Heart right ventricle (tissue), 16 donors: Measurements from ENCODE around the gene ZC3H12D. TPM values are rescaled to one million over a fixed set of nuclear protein-coding genes. Genes with fewer than 3 reads are reported as not detected.

Experiments used
- ATAC-seq, 8 donors: fragments of 200-7000 bp; cut with Tn5 transposase; one replicate each; pipeline ENCODE4 v1.9.1; 2020; ENCODE audit warnings: mild to moderate bottlenecking in 8 of 8, moderate library complexity in 8 of 8, moderate number of reproducible peaks in 1 of 8
- DNase-seq, 2 donors: peaks; one replicate each; pipeline ENCODE4 v3.0.0-alpha.2; 2020
- H3K27ac ChIP-seq, 10 donors: fragments of 200-600 bp; sonication (generic) in 2 of 10; one replicate each; pipeline versions ENCODE4 v1.5.0 to v1.8.0; 2020 to 2022; ENCODE audit warnings: mild to moderate bottlenecking in 3 of 10
- H3K27me3 ChIP-seq, 7 donors: fragments of 200-600 bp; one replicate each; pipeline ENCODE4 v1.8.0; 2021 to 2022; ENCODE audit warnings: mild to moderate bottlenecking in 2 of 7
- H3K36me3 ChIP-seq, 9 donors: fragments of 200-600 bp; sonication (generic) in 1 of 9; one replicate each; pipeline versions ENCODE4 v1.5.0 to v1.8.0; 2020 to 2022; ENCODE audit warnings: mild to moderate bottlenecking in 2 of 9
- H3K4me1 ChIP-seq, 9 donors: fragments of 200-600 bp; sonication (generic) in 1 of 9; one replicate each; pipeline versions ENCODE4 v1.5.0 to v1.8.0; 2020 to 2022; ENCODE audit warnings: mild to moderate bottlenecking in 4 of 9
- H3K4me3 ChIP-seq, 10 donors: fragments of 200-600 bp; sonication (generic) in 2 of 10; one replicate each; pipeline versions ENCODE4 v1.5.0 to v1.8.0; 2020 to 2022; ENCODE audit warnings: mild to moderate bottlenecking in 7 of 10, moderate library complexity in 2 of 10
- H3K9me3 ChIP-seq, 11 donors: fragments of 200-600 bp in 10 of 11; sonication (generic) in 2 of 11; one replicate each; pipeline versions ENCODE4 v1.5.0 to v1.8.0; 2013 to 2022; ENCODE audit warnings: mild to moderate bottlenecking in 2 of 11, control low read depth in 1 of 11, moderate library complexity in 1 of 11
- CTCF ChIP-seq, 9 donors: fragments of 200-600 bp; sonication (generic) in 2 of 9; IDR thresholded peaks; one replicate each; pipeline versions ENCODE4 v1.5.0 to v1.8.0; 2021 to 2022; ENCODE audit warnings: antibody characterized with exemption in 9 of 9, mild to moderate bottlenecking in 5 of 9, moderate library complexity in 1 of 9
- WGBS, 2 donors: extraction: QIAGEN DNeasy Blood & Tissue Kit; methylation state at CpG; one replicate each; pipeline ENCODE4 v1.1.7; 2013; ENCODE audit warnings: inconsistent platforms in 1 of 2; 5-methylcytosine and 5-hydroxymethylcytosine counted together
- intact Hi-C, 10 donors: fragments of 100-400 bp; cut with DNase I; formaldehyde crosslinking; loops; one replicate each; pipeline versions ENCODE4 v1.11.1 to v1.14.2; 2022
- polyA plus RNA-seq, 2 donors: library from polyadenylated mRNA; stranded (reverse); fragments of 200-250 nt; gene quantifications; one replicate each; pipeline ENCODE4 v1.2.3, GENCODE V29; 2013
- total RNA-seq, 10 donors: library from RNA; stranded (reverse); fragmentation: NEBNext Ultra II Directional in 3 of 10; extraction: Animal tissue kit (Norgen Biotek cat#: 25700) in 3 of 10; gene quantifications; one replicate each; pipeline versions ENCODE4 v1.2.1 to v1.2.4, GENCODE V29; 2021 to 2023
- donor health status: Arrhythmogenic right ventricular cardiomyopathy.
- donor health status: ischemic (EF 13 %, LVEDD 7.1; RV severe dilation, severe dysfunction).
- donor health status: healthy with polysubstance abuse.
- donor health status: DM: no; HTN: yes; CAD: no.
- donor health status: DM: no; HTN: no; CAD: no.
- donor health status: ischemic (EF 25% LVEDD 6.9; RV normal size, moderate dysfunction).
- donor health status: ischemic (EF 25% LVEDD 5.7; RV mildly dilated, moderate dysfunction).
- donor health status: healthy.
- donor health status: DM: yes; HTN: yes; CAD: no.
- donor health status: Ischemic cardiomyopathy.
- donor health status: ischemic (EF 35%, LVEDD 5.7; RV mildly dilated, moderate dysfunction).
- donor health status: nonischemic (EF 11% LVEDD 7.7; RV severe dilation, severe dysfunction).
- donor health status: DM: yes; HTN: yes; CAD: no.
- donor health status: PGD.
- donor health status: ischemic (EF 29% LVEDD 5.4; RV normal size, mild dysfunction).
- donor health status: nonischemic (EF 23%, LVEDD 6.1; RV moderate dilation, normal function).

Gene ZC3H12D
- total and polyA plus RNA-seq, 12 donors = 0.14 to 1.2 (median 0.31) TPM

GRCh38 chr6:149452037-149452939, 32.5 kb downstream of the ZC3H12D start:
- H3K4me1 ChIP-seq = peaks cover 28 to 62% (median 50%) of the 10 kb centered on the region in 9 donors
- WGBS, 2 donors = 92 to 93% methylated on average over 13 of the region's 13 CpGs
- no peak overlapping the region for H3K27ac ChIP-seq
- H3K4me3 ChIP-seq = no peak overlapping the region
- no peaks in the 10 kb centered on the region for H3K9me3 ChIP-seq
- H3K36me3 ChIP-seq = peaks cover 0 to 8% (median 0%) of the 10 kb centered on the region in 9 donors
- peaks cover 0 to 44% (median 32%) of the 10 kb centered on the region in 7 donors for H3K27me3 ChIP-seq
- DNase-seq = no peak
- TF ChIP-seq CTCF (IDR thresholded peaks at IDR 0.05) = no peak
- intact Hi-C loops = loop anchor here in 1 of 10 donors (5.0 kb wide), 1 partner anchor 65 kb away; no protein-coding TSS in a partner anchor
- no peak for ATAC-seq

- 43 to 44% methylated on average over 47 of the region's 47 CpGs for WGBS, 2 donors
- no peak for TF ChIP-seq CTCF (IDR thresholded peaks at IDR 0.05)
- Histone ChIP-seq H3K4me3 (peak overlapping the region in 9 of 10 donors; percentile 39 to 63 (median 55)), H3K9me3 (no peaks in the 10 kb centered on the region), H3K36me3 (peaks cover 0 to 4% (median 0%) of the 10 kb centered on the region in 9 donors), H3K27me3 (peaks cover 0 to 51% (median 40%) of the 10 kb centered on the region in 7 donors), H3K4me1 (peaks cover 28 to 58% (median 44%) of the 10 kb centered on the region in 9 donors), H3K27ac (peak overlapping the region in 3 of 10 donors; percentile 19 to 34 (median 25))
- intact Hi-C loops = loop anchor here in 1 of 10 donors (5.0 kb wide), 1 partner anchor 66 kb away; no protein-coding TSS in a partner anchor
- DNase-seq (peak in 1 of 2 donors; percentile 46), ATAC-seq (no peak)
Measured at GRCh38 chr6:149451376-149452036, 33.3 kb downstream of the ZC3H12D start.

- Histone ChIP-seq H3K36me3 (no peaks in the 10 kb centered on the region), H3K4me3 (peak overlapping the region; percentile 16 to 63 (median 55)), H3K27me3 (peaks cover 0 to 58% (median 47%) of the 10 kb centered on the region in 7 donors), H3K4me1 (peaks cover 28 to 55% (median 44%) of the 10 kb centered on the region in 9 donors), H3K9me3 (no peaks in the 10 kb centered on the region), H3K27ac (peak overlapping the region in 4 of 10 donors; percentile 19 to 47 (median 30))
- TF ChIP-seq CTCF (IDR thresholded peaks at IDR 0.05) = no peak
- peak in 4 of 8 donors; percentile 3 to 17 (median 5) for ATAC-seq
- peak; percentile 42 to 55 for DNase-seq
- WGBS, 2 donors = 5 to 7% methylated on average over 87 to 89 of the region's 89 CpGs
- intact Hi-C loops = loop anchor here in 1 of 10 donors (5.0 kb wide), 1 partner anchor 66 kb away; no protein-coding TSS in a partner anchor
Measured at GRCh38 chr6:149450679-149451375, 34.0 kb downstream of the ZC3H12D start.
